ENCODE data around the gene KRT78.

DNA sequence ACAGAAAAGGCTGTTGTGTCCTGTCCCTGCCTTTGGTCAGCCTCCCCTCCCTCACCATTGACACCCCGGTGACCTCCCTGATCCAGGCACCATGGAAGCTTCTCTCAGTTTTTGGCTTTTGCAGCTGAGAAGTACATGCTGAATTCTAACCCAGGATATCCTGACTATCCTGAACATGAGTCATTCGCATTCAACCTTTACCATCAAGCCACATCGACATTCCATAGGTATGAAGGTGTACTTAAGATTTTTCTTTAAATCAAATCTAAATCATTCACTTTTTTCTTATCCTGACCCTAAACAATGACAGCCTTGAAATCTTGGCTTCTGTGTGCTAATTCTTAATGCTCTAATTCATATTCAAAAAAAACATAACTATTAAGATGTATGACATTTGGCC, 8.7 kb upstream of the KRT78 start:
- TF ChIP-seq, protein P1, sequence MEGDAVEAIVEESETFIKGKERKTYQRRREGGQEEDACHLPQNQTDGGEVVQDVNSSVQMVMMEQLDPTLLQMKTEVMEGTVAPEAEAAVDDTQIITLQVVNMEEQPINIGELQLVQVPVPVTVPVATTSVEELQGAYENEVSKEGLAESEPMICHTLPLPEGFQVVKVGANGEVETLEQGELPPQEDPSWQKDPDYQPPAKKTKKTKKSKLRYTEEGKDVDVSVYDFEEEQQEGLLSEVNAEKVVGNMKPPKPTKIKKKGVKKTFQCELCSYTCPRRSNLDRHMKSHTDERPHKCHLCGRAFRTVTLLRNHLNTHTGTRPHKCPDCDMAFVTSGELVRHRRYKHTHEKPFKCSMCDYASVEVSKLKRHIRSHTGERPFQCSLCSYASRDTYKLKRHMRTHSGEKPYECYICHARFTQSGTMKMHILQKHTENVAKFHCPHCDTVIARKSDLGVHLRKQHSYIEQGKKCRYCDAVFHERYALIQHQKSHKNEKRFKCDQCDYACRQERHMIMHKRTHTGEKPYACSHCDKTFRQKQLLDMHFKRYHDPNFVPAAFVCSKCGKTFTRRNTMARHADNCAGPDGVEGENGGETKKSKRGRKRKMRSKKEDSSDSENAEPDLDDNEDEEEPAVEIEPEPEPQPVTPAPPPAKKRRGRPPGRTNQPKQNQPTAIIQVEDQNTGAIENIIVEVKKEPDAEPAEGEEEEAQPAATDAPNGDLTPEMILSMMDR (IDR thresholded peaks at IDR 0.05; ENCODE audit: low read depth, low read length): no peak
- no peak for TF ChIP-seq EZH2phosphoT487 (IDR thresholded peaks at IDR 0.05; ENCODE audit: low read depth)
